HG02759 (cell line): ENCODE data around the gene ERAL1.
"Not testable (repeated sequence)": the region's sequence is repeated elsewhere in the genome, so short reads cannot be mapped to it uniquely, and the experiment has no call there.

Experiments used
- ATAC-seq: cut with Tn5 transposase; IDR thresholded peaks from one replicate; pipeline ENCODE4 v1.9.1; 2021; ENCODE audit warnings: mild to moderate bottlenecking, moderate library complexity; ENCODE audit not compliant: unreplicated experiment

Gene ERAL1

GRCh38 chr17:28849281-28849680 lies 5.5 kb upstream of the ERAL1 start:
- no peak for ATAC-seq

GRCh38 chr17:28853295-28853694 lies 1.5 kb upstream of the ERAL1 start:
- ATAC-seq, result no peak

- ATAC-seq, result no peak
Measured at GRCh38 chr17:28855336-28855679, 492 bp downstream of the ERAL1 start.

GRCh38 chr17:28856028-28856574 lies 1.3 kb downstream of the ERAL1 start:
- ATAC-seq, result no peak

- ATAC-seq, result no peak
Measured at GRCh38 chr17:28857905-28858800, 3.3 kb downstream of the ERAL1 start.

- ATAC-seq, result no peak
Measured at GRCh38 chr17:28858801-28859355, 4.1 kb downstream of the ERAL1 start.

- ATAC-seq, result no peak
Measured at GRCh38 chr17:28860363-28860808, 5.6 kb downstream of the ERAL1 start.

GRCh38 chr17:28861393-28862203 lies 6.8 kb downstream of the ERAL1 start:
- no peak for ATAC-seq

- no peak for ATAC-seq
Measured at GRCh38 chr17:28862561-28862960, 7.7 kb downstream of the ERAL1 start.

- ATAC-seq, result no peak
Measured at GRCh38 chr17:28863953-28864352, 9.1 kb downstream of the ERAL1 start.

GRCh38 chr17:28864991-28865849 lies 10.4 kb downstream of the ERAL1 start:
- ATAC-seq, result no peak

GRCh38 chr17:28865946-28866752 lies 11.3 kb downstream of the ERAL1 start:
- no peak for ATAC-seq

GRCh38 chr17:28867276-28867675 lies 12.5 kb downstream of the ERAL1 start:
- no peak for ATAC-seq

GRCh38 chr17:28871056-28871579 lies 16.3 kb downstream of the ERAL1 start:
- ATAC-seq, result peak; percentile 84

- ATAC-seq, result no peak
Measured at GRCh38 chr17:28873839-28874238, 19.0 kb downstream of the ERAL1 start.

GRCh38 chr17:28874750-28875149 lies 19.9 kb downstream of the ERAL1 start:
- ATAC-seq, result no peak

GRCh38 chr17:28875848-28876550 lies 21.2 kb downstream of the ERAL1 start:
- ATAC-seq, result no peak

GRCh38 chr17:28877150-28877711 lies 22.4 kb downstream of the ERAL1 start:
- ATAC-seq, result not testable (repeated sequence)
